ENCODE data around the gene SF3A2. TPM values are rescaled to one million over a fixed set of nuclear protein-coding genes. Genes with fewer than 3 reads are reported as not detected.

The SF3A2 gene
- total and polyA plus RNA-seq, 4 donors, result 37.2 to 113 (median 63.0) TPM

DNA sequence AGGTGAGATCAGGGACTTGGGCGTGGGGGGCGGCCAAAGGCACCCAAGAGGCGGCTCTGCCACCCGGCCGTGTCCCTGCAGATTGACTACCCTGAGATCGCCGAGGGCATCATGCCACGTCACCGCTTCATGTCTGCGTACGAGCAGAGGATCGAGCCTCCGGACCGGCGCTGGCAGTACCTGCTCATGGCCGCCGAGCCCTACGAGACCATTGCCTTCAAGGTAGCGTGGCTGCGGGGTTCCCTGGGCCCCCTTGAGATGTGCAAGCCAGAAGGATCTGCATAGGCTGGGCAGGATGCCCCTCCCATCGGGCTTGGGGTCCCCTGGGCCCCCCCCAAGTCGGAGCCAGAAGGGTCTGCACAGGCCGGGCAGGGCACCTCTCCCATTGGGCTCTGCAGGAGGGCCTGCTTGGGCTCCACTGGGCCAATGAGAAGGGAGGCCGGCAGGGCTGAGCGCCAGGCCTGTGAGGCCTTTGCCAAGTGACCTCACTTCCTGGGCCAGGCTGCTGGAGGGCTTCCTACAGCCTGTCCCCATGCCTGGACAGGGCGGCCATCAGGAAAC lies 10.3 kb downstream of the SF3A2 start:
- no peak overlapping the region for H3K4me3 ChIP-seq
- peaks cover 20 to 60% (median 37%) of the 10 kb centered on the region in 4 donors for H3K36me3 ChIP-seq (ENCODE audit: control insufficient read depth in 4 of 4, insufficient read depth in 4 of 4, low read length in 4 of 4)
- H3K9me3 ChIP-seq (ENCODE audit: control insufficient read depth in 4 of 4, insufficient read depth in 3 of 4, low read length in 3 of 4), result peaks cover 0 to 6% (median 0%) of the 10 kb centered on the region in 4 donors
- peaks cover 2 to 14% (median 6%) of the 10 kb centered on the region in 3 donors for H3K27me3 ChIP-seq (ENCODE audit: control insufficient read depth in 3 of 3, insufficient read depth in 3 of 3, low read length in 2 of 3)
- ATAC-seq (ENCODE audit: insufficient read depth, low FRiP score) (no peak), DNase-seq (peak; percentile 70 to 80 (median 80))
- H3K27ac ChIP-seq (ENCODE audit: low read depth in 1 of 2, low read length in 1 of 2), result no peak overlapping the region
- H3K9ac ChIP-seq (ENCODE audit: insufficient read depth in 1 of 2, low read length in 2 of 2), result no peak overlapping the region
- 84 to 85% methylated on average over 26 of the region's 26 CpGs for WGBS, 2 donors
- peaks cover 0 to 27% (median 2%) of the 10 kb centered on the region in 5 donors for H3K4me1 ChIP-seq (ENCODE audit: control insufficient read depth in 5 of 5, insufficient read depth in 5 of 5, low read length in 5 of 5)
- no peak for TF ChIP-seq CTCF (IDR thresholded peaks at IDR 0.05; ENCODE audit: control extremely low read depth, extremely low read depth)

GRCh38 chr19:2247433-2248101 lies 10.9 kb downstream of the SF3A2 start:
- H3K27me3 ChIP-seq (ENCODE audit: control insufficient read depth in 3 of 3, insufficient read depth in 3 of 3, low read length in 2 of 3), result peaks cover 4 to 20% (median 7%) of the 10 kb centered on the region in 3 donors
- no peak overlapping the region for H3K9ac ChIP-seq (ENCODE audit: insufficient read depth in 1 of 2, low read length in 2 of 2)
- H3K4me3 ChIP-seq, result no peak overlapping the region
- peaks cover 0 to 6% (median 0%) of the 10 kb centered on the region in 4 donors for H3K9me3 ChIP-seq (ENCODE audit: control insufficient read depth in 4 of 4, insufficient read depth in 3 of 4, low read length in 3 of 4)
- peaks cover 20 to 58% (median 37%) of the 10 kb centered on the region in 4 donors for H3K36me3 ChIP-seq (ENCODE audit: control insufficient read depth in 4 of 4, insufficient read depth in 4 of 4, low read length in 4 of 4)
- H3K4me1 ChIP-seq (ENCODE audit: control insufficient read depth in 5 of 5, insufficient read depth in 5 of 5, low read length in 5 of 5), result peaks cover 0 to 31% (median 0%) of the 10 kb centered on the region in 5 donors
- DNase-seq (no peak), ATAC-seq (ENCODE audit: insufficient read depth, low FRiP score) (no peak)
- TF ChIP-seq CTCF (IDR thresholded peaks at IDR 0.05; ENCODE audit: control extremely low read depth, extremely low read depth), result no peak
- no peak overlapping the region for H3K27ac ChIP-seq (ENCODE audit: low read depth in 1 of 2, low read length in 1 of 2)
- 93 to 97% methylated on average over 26 to 28 of the region's 28 CpGs for WGBS, 2 donors

- Histone ChIP-seq H3K27me3 (ENCODE audit: control insufficient read depth in 3 of 3, insufficient read depth in 3 of 3, low read length in 2 of 3) (peaks cover 4 to 29% (median 7%) of the 10 kb centered on the region in 3 donors), H3K9me3 (ENCODE audit: control insufficient read depth in 4 of 4, insufficient read depth in 3 of 4, low read length in 3 of 4) (peaks cover 0 to 6% (median 0%) of the 10 kb centered on the region in 4 donors), H3K9ac (ENCODE audit: insufficient read depth in 1 of 2, low read length in 2 of 2) (no peak overlapping the region), H3K27ac (ENCODE audit: low read depth in 1 of 2, low read length in 1 of 2) (no peak overlapping the region), H3K36me3 (ENCODE audit: control insufficient read depth in 4 of 4, insufficient read depth in 4 of 4, low read length in 4 of 4) (peaks cover 20 to 55% (median 33%) of the 10 kb centered on the region in 4 donors), H3K4me1 (ENCODE audit: control insufficient read depth in 5 of 5, insufficient read depth in 5 of 5, low read length in 5 of 5) (peaks cover 0 to 33% (median 0%) of the 10 kb centered on the region in 5 donors), H3K4me3 (no peak overlapping the region)
- TF ChIP-seq CTCF (IDR thresholded peaks at IDR 0.05; ENCODE audit: control extremely low read depth, extremely low read depth), result no peak
- ATAC-seq (ENCODE audit: insufficient read depth, low FRiP score), result no peak
- DNase-seq, result no peak
- WGBS, 2 donors, result 89 to 91% methylated on average over 20 to 21 of the region's 21 CpGs
Observed at GRCh38 chr19:2248136-2249009, 11.7 kb downstream of the SF3A2 start.

All from lung (tissue), 12 donors.